ENCODE measurements around the gene GLYATL3.

DNA sequence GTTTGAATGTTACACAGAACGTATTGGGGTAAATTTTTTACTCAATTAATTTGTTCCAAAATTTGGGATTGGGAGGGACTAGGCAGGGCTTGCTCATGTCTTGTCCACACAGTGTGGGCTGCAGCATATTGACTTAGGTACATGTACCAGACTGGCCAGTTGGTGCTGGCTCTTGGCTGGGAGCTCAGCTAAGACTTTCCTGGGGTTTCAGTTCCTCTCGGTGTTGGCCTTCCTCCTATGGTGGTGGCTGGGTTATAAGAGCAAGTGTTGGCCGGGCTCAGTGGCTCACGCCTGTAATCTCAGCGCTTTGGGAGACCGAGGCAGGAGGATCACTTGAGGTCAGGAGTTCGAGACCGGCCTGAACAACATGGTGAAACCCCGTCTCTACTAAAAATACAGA is 31.7 kb upstream of the GLYATL3 start:
- TF ChIP-seq POLR2A (IDR thresholded peaks at IDR 0.05), result no peak
- no peak for TF ChIP-seq CTCF (IDR thresholded peaks at IDR 0.05)

All from uterus (tissue), 2 donors.